ENCODE measurements around the gene ATP1A4.

ATP1A4 gene

DNA sequence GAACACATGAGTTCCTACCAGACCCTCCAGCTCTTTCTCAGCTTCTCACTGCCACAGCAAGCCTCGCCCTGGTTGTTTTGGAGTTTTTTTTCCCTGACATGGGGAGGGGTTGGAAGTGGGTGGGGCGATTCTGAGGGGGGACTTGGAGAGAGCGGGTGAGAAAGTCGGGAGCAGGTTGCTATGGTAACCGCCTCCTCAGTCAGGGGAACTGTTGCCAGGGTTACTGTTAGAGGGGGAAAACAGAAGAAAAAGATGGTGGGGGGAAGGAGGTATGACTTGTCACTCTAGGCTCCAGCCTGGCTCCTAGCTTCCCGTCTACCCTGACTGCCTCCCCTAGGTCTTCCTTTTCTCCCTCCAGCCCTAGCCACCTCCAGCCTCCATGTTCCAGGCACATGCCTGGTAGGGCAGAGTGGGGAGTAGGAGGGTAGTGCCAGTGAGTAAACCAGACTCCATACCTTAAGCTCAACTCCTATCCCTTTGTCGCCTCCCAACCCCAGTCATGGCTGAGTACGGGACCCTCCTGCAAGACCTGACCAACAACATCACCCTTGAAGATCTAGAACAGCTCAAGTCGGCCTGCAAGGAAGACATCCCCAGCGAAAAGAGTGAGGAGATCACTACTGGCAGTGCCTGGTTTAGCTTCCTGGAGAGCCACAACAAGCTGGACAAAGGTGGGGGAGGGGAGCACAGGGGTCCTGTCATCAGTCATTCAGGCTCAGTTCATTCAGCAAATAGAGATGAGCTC lies 59.8 kb downstream of the ATP1A4 start:
- no peak for ATAC-seq
- TF ChIP-seq ZC3H10 (CRISPR knock-in tag; IDR thresholded peaks at IDR 0.05) (no peak), CSDC2 (CRISPR knock-in tag; IDR thresholded peaks at IDR 0.05) (no peak), PPARA (CRISPR knock-in tag; IDR thresholded peaks at IDR 0.05; ENCODE audit: borderline replicate concordance) (no peak), OSR1 (CRISPR knock-in tag; IDR thresholded peaks at IDR 0.05) (no peak), ZNF8 (CRISPR knock-in tag; IDR thresholded peaks at IDR 0.05) (no peak), ZFP30 (CRISPR knock-in tag; IDR thresholded peaks at IDR 0.05) (no peak), ZFP3 (CRISPR knock-in tag; IDR thresholded peaks at IDR 0.05) (no peak), ARNTL (CRISPR knock-in tag; IDR thresholded peaks at IDR 0.05; ENCODE audit: borderline replicate concordance, low read depth) (no peak), ESRRG (CRISPR knock-in tag; IDR thresholded peaks at IDR 0.05) (no peak), TOX (CRISPR knock-in tag; IDR thresholded peaks at IDR 0.05; ENCODE audit: borderline replicate concordance) (no peak), RARB (CRISPR knock-in tag; IDR thresholded peaks at IDR 0.05) (no peak), BACH2 (CRISPR knock-in tag; IDR thresholded peaks at IDR 0.05; ENCODE audit: borderline replicate concordance) (no peak), ZNF565 (CRISPR knock-in tag; conservative IDR thresholded peaks at IDR 0.05; ENCODE audit: low read depth) (no peak), ZNF70 (CRISPR knock-in tag; IDR thresholded peaks at IDR 0.05) (no peak)
- TF ChIP-seq, protein P1, sequence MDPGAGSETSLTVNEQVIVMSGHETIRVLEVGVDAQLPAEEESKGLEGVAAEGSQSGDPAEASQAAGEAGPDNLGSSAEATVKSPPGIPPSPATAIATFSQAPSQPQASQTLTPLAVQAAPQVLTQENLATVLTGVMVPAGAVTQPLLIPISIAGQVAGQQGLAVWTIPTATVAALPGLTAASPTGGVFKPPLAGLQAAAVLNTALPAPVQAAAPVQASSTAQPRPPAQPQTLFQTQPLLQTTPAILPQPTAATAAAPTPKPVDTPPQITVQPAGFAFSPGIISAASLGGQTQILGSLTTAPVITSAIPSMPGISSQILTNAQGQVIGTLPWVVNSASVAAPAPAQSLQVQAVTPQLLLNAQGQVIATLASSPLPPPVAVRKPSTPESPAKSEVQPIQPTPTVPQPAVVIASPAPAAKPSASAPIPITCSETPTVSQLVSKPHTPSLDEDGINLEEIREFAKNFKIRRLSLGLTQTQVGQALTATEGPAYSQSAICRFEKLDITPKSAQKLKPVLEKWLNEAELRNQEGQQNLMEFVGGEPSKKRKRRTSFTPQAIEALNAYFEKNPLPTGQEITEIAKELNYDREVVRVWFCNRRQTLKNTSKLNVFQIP (CRISPR knock-in tag; IDR thresholded peaks at IDR 0.05; ENCODE audit: borderline replicate concordance, low read depth) = no peak
- TF ChIP-seq, protein P2, sequence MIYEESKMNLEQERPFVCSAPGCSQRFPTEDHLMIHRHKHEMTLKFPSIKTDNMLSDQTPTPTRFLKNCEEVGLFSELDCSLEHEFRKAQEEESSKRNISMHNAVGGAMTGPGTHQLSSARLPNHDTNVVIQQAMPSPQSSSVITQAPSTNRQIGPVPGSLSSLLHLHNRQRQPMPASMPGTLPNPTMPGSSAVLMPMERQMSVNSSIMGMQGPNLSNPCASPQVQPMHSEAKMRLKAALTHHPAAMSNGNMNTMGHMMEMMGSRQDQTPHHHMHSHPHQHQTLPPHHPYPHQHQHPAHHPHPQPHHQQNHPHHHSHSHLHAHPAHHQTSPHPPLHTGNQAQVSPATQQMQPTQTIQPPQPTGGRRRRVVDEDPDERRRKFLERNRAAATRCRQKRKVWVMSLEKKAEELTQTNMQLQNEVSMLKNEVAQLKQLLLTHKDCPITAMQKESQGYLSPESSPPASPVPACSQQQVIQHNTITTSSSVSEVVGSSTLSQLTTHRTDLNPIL (CRISPR knock-in tag; IDR thresholded peaks at IDR 0.05; ENCODE audit: low read depth) = no peak
- TF ChIP-seq, protein P3, sequence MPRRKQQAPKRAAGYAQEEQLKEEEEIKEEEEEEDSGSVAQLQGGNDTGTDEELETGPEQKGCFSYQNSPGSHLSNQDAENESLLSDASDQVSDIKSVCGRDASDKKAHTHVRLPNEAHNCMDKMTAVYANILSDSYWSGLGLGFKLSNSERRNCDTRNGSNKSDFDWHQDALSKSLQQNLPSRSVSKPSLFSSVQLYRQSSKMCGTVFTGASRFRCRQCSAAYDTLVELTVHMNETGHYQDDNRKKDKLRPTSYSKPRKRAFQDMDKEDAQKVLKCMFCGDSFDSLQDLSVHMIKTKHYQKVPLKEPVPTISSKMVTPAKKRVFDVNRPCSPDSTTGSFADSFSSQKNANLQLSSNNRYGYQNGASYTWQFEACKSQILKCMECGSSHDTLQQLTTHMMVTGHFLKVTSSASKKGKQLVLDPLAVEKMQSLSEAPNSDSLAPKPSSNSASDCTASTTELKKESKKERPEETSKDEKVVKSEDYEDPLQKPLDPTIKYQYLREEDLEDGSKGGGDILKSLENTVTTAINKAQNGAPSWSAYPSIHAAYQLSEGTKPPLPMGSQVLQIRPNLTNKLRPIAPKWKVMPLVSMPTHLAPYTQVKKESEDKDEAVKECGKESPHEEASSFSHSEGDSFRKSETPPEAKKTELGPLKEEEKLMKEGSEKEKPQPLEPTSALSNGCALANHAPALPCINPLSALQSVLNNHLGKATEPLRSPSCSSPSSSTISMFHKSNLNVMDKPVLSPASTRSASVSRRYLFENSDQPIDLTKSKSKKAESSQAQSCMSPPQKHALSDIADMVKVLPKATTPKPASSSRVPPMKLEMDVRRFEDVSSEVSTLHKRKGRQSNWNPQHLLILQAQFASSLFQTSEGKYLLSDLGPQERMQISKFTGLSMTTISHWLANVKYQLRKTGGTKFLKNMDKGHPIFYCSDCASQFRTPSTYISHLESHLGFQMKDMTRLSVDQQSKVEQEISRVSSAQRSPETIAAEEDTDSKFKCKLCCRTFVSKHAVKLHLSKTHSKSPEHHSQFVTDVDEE (CRISPR knock-in tag; IDR thresholded peaks at IDR 0.05) = no peak
- TF ChIP-seq, protein P4, sequence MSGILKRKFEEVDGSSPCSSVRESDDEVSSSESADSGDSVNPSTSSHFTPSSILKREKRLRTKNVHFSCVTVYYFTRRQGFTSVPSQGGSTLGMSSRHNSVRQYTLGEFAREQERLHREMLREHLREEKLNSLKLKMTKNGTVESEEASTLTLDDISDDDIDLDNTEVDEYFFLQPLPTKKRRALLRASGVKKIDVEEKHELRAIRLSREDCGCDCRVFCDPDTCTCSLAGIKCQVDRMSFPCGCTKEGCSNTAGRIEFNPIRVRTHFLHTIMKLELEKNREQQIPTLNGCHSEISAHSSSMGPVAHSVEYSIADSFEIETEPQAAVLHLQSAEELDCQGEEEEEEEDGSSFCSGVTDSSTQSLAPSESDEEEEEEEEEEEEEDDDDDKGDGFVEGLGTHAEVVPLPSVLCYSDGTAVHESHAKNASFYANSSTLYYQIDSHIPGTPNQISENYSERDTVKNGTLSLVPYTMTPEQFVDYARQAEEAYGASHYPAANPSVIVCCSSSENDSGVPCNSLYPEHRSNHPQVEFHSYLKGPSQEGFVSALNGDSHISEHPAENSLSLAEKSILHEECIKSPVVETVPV (CRISPR knock-in tag; IDR thresholded peaks at IDR 0.05) = no peak

DNA sequence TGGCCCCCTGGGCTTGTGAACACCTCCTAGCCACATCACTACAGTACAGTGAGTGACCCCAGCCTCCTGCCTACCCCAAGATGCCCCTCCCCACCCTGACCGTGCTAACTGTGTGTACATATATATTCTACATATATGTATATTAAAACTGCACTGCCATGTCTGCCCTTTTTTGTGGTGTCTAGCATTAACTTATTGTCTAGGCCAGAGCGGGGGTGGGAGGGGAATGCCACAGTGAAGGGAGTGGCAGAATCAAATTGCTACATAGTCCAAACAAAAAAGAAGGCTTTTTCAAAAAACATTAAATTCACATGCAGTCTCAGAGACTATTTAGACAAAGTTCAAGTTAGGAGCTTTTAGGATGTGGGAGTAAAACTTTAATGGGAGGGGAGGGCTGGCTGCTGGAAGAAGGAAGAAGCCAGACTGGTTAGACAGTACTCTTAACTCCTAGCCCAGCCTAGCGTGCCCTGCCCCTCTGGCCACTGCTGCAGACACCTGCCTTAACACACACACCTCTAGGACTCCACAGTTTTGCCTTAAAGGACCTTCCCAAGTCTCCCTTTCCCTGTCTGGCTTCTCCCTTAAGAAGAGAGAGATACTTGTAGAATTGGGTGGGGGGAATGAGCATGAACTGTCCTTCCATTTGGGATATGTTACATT lies 63.2 kb downstream of the ATP1A4 start:
- no peak for ATAC-seq
- TF ChIP-seq CSDC2 (CRISPR knock-in tag; IDR thresholded peaks at IDR 0.05) (no peak), SNAI2 (CRISPR knock-in tag; IDR thresholded peaks at IDR 0.05) (no peak), TOX (CRISPR knock-in tag; IDR thresholded peaks at IDR 0.05; ENCODE audit: borderline replicate concordance) (no peak), PPARA (CRISPR knock-in tag; IDR thresholded peaks at IDR 0.05; ENCODE audit: borderline replicate concordance) (no peak), ZFP3 (CRISPR knock-in tag; IDR thresholded peaks at IDR 0.05) (no peak), ESRRG (CRISPR knock-in tag; IDR thresholded peaks at IDR 0.05) (no peak), ARNTL (CRISPR knock-in tag; IDR thresholded peaks at IDR 0.05; ENCODE audit: borderline replicate concordance, low read depth) (no peak), ZC3H10 (CRISPR knock-in tag; IDR thresholded peaks at IDR 0.05) (no peak), ZNF565 (CRISPR knock-in tag; conservative IDR thresholded peaks at IDR 0.05; ENCODE audit: low read depth) (no peak), GLIS3 (CRISPR knock-in tag; IDR thresholded peaks at IDR 0.05) (no peak)
- TF ChIP-seq, protein P4 (CRISPR knock-in tag; IDR thresholded peaks at IDR 0.05) = no peak
- TF ChIP-seq, protein P5, sequence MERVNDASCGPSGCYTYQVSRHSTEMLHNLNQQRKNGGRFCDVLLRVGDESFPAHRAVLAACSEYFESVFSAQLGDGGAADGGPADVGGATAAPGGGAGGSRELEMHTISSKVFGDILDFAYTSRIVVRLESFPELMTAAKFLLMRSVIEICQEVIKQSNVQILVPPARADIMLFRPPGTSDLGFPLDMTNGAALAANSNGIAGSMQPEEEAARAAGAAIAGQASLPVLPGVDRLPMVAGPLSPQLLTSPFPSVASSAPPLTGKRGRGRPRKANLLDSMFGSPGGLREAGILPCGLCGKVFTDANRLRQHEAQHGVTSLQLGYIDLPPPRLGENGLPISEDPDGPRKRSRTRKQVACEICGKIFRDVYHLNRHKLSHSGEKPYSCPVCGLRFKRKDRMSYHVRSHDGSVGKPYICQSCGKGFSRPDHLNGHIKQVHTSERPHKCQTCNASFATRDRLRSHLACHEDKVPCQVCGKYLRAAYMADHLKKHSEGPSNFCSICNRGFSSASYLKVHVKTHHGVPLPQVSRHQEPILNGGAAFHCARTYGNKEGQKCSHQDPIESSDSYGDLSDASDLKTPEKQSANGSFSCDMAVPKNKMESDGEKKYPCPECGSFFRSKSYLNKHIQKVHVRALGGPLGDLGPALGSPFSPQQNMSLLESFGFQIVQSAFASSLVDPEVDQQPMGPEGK (CRISPR knock-in tag; IDR thresholded peaks at IDR 0.05; ENCODE audit: borderline replicate concordance) = no peak
- TF ChIP-seq, protein P2 (CRISPR knock-in tag; IDR thresholded peaks at IDR 0.05; ENCODE audit: low read depth) = no peak
- TF ChIP-seq, protein P1 (CRISPR knock-in tag; IDR thresholded peaks at IDR 0.05; ENCODE audit: borderline replicate concordance, low read depth) = no peak

Measured in SK-N-SH treated with all-trans-retinoic acid at 6 μM for 48 hours (cell line).